HEK293T (cell line): ENCODE results near the gene GRAMD1B.

Experiments used
- ELF4 ChIP-seq: fragments of 450-650 bp; IDR thresholded peaks from 2 replicates; pipeline ENCODE4 v1.6.1; 2017; ENCODE audit warnings: antibody characterized with exemption
- FOXM1 ChIP-seq: fragments of 450-650 bp; IDR thresholded peaks from 2 replicates; pipeline ENCODE4 v1.6.1; 2017; ENCODE audit warnings: mild to moderate bottlenecking, borderline replicate concordance
- NFRKB ChIP-seq: fragments of 450-650 bp; IDR thresholded peaks from 2 replicates; pipeline ENCODE4 v1.6.1; 2016; ENCODE audit warnings: mild to moderate bottlenecking, moderate library complexity
- PKNOX1 ChIP-seq: fragments of 450-650 bp; IDR thresholded peaks from 2 replicates; pipeline ENCODE4 v1.6.1; 2016
- SP1 ChIP-seq: fragments of 450-650 bp; IDR thresholded peaks from 2 replicates; pipeline ENCODE4 v1.6.1; 2017

DNA sequence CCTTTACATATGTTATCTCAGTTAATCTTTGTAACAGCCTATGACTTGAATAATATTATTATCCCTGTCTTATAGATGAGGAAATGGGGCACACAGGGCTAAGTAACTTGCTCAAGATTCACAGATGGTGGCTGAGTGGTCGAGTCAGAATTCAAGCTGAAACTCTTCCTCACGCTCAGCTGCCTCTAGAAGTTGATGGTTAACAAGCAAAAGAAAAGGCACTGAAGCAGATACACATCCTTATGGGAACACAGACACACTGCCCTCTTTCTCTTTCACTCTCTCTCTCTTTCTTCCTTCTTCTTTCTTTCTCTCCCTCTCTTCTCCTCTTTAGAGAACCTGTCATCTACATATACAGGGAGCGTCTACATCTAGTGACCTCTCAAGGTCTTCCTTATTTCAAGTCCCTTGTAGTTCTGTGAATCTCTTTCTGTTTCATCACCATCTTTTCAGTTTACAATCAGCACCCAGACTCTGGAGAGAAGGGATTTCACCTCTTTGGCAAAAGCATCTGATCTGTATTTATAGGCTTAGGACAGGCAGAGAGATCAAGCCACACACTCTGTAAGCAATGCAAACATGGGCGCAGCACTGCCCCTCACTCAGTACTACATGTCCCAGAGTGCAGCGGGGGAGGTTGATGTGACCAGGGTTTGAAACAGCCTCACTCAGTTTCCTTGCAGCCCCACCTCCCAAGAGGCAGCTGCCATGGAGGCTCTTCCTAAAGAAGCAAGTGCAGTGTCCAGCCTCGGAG is 75.7 kb downstream of the GRAMD1B start:
- TF ChIP-seq NFRKB: no peak
- no peak for TF ChIP-seq SP1
- no peak for TF ChIP-seq FOXM1
- no peak for TF ChIP-seq ELF4
- no peak for TF ChIP-seq PKNOX1
